Astrocyte of the spinal cord (primary cell): ENCODE data around the gene MAEA.
A peak's percentile ranks its signal among the peaks of the same experiment; 100 is the strongest.

Source experiments
- DNase-seq: peaks from one replicate; pipeline ENCODE4 v3.0.0; 2011; ENCODE audit warnings: low read depth, low spot score
- H3K4me3 ChIP-seq: 2 replicates; pipeline ENCODE4 v1.5.1; 2011; ENCODE audit warnings: low read depth, mild to moderate bottlenecking, low read length, moderate library complexity
- in situ Hi-C: cut with HindIII; loops from 2 replicates; pipeline ENCODE4 v1.10.0; 2017; ENCODE audit warnings: low sequenced_read_pairs
- TF ChIP-seq, protein P1 (sequence below): IDR thresholded peaks from 2 replicates; pipeline ENCODE4 v1.5.1; 2012; ENCODE audit warnings: low read depth, mild to moderate bottlenecking, low read length, inconsistent platforms

Gene MAEA

DNA sequence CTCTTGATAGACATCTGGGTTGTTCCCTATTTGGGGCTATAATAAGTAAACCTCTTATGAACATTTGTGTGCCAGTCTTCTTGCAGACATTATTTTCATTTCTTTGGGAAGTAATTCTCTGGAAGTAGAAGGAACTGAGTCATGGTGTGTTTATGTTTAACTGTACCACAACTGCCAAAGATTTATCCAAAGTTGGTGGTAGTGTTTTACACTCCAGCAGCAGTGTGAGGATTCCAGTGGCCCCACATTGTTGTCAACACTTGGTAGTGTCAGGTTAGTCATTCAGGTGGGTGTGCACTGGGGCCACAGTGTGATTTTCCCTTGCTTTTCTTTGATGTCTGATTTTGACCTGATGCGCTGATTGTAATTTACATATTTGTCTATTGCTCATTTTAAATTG is 52.3 kb downstream of the MAEA start:
- no peak overlapping the region for H3K4me3 ChIP-seq
- TF ChIP-seq, protein P1, sequence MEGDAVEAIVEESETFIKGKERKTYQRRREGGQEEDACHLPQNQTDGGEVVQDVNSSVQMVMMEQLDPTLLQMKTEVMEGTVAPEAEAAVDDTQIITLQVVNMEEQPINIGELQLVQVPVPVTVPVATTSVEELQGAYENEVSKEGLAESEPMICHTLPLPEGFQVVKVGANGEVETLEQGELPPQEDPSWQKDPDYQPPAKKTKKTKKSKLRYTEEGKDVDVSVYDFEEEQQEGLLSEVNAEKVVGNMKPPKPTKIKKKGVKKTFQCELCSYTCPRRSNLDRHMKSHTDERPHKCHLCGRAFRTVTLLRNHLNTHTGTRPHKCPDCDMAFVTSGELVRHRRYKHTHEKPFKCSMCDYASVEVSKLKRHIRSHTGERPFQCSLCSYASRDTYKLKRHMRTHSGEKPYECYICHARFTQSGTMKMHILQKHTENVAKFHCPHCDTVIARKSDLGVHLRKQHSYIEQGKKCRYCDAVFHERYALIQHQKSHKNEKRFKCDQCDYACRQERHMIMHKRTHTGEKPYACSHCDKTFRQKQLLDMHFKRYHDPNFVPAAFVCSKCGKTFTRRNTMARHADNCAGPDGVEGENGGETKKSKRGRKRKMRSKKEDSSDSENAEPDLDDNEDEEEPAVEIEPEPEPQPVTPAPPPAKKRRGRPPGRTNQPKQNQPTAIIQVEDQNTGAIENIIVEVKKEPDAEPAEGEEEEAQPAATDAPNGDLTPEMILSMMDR: no peak
- in situ Hi-C loops: no loop called here
- DNase-seq: peak; percentile 14

DNA sequence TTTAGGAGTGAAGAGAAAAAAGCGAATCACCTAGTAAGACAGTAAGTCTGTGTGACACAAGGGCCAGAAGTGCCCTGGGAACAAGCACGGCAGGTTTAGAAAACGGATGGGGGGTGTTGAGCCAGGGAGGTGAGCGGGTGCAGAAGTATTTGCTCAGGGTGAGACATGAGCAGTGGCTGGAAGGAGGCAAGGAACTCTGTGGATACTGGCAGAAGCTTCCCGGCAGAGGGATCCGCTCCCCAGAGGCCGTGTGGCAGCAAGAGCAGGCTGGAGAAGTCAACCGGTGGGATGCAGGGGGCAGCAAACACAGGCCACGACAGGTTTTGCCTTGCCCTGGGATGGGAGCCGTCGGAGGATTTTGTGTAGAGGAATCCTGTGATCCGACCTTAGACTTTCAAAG is 55.0 kb downstream of the MAEA start:
- TF ChIP-seq, protein P1: no peak
- no peak overlapping the region for H3K4me3 ChIP-seq
- in situ Hi-C loops: no loop called here
- DNase-seq: no peak

DNA sequence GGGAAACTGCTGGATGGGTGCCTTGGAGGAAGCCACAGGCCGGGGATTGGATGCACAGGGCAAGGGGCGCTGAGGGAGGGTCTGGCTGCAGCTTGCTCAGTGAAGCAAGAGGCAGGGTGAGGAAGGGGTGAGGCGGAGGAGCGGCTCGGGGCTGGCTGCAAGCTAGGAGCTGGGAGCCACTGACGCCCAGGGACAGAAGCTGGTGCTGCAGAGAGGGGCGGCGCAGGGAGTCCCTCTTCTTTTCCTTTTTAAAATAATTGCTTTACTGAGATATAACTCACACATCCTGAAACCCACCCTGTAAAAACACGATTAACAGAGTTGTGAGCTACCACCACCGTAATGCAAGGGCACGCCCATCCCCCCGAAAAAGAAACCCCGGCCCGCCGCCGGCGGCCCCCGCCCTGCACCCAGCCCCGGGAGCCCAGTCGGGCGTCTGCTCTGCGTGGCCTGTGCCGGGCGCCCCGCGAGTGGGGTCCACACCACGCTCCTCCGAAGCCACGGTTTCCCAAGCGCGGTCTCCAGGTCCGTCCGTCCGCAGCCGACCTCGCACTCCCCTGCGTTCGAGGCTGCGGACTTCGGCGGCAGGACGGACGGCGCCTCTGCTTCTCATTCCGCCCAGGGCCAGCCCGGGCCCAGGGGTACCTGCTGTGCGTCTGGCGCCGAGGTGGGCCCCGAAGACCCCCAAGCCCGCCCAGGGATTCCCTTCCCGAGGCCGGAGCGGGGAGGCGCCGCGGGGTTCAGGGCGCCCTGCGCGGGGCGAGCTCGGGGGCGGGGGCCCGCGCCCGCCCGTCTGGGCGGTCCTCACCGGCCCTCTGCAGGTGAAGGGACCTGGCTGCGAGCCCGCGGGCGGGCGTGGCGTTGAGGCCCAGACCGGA is 56.5 kb downstream of the MAEA start:
- TF ChIP-seq, protein P1: peak; percentile 41
- DNase-seq: peak; percentile 43
- in situ Hi-C loops: no loop called here

DNA sequence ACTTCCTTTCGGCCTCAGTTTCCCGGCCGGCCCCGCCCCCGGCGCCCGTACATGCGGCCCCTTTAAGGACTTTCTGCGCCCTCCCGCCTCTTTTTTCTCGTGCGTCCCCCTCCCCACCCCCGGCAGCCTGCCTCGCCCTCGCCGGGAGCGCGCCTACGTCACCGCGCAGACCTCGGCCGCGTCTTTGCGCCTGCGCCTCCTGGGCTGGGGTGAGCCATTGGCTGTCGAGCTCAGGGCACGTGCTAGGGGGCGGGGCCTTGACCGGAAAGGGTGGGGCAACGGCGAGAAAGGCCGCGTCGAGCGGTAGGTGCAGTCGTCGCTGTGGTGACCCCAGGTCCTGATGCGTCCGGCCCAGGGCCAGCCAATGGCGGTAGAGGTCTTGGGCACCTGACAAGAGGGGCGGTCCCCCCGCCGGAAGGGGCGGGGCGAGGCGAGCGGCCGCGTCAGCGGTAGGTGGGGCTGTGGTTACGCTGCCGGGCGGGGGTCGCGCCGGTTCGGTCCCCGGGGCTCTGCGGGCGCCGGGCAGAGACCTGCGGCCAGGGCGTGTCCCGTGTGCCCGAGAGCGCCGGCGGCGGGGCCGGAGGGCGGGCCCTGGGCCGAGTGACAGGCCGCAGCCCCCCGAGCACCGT is 57.2 kb downstream of the MAEA start, which contains the start of gene UVSSA:
Gene UVSSA (plus strand): TSS at position 428 of the 629 bp plus-strand sequence. CDS start 884 bp downstream, outside the sequence.
- H3K4me3 ChIP-seq: peak within 1 kb of the TSS; percentile 69
- in situ Hi-C loops: no loop called here
- TF ChIP-seq, protein P1: no peak
- DNase-seq: peak; percentile 100

More for the DNA sequence above, 56.5 kb downstream of the MAEA start:
- H3K4me3 ChIP-seq: peak overlapping the region; percentile 69

DNA sequence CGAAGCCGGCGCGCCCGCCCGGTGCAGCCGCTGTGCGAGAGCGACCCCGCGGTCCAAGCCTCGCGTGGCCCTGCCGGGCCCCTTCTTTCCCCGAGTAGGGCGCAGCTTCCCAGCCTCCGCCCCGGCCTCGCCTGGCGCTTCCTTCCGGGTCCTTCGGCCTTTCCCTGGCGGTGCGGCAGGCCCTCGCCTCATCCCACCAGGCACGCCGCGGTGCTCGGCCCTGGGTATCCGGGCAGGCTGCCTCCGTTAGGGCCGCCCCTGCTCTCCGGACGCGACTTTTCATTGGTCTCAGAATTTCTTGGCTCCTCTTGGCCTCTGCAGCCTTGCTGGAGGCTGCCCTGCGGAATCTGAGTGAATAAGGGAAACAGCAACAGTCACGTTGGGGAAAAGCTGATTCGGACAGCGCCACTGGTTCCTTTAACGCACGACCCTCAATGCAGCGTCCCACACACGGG is 57.7 kb downstream of the MAEA start:
- TF ChIP-seq, protein P1: no peak
- H3K4me3 ChIP-seq: peak overlapping the region; percentile 52
- in situ Hi-C loops: no loop called here
- DNase-seq: peak; percentile 84

DNA sequence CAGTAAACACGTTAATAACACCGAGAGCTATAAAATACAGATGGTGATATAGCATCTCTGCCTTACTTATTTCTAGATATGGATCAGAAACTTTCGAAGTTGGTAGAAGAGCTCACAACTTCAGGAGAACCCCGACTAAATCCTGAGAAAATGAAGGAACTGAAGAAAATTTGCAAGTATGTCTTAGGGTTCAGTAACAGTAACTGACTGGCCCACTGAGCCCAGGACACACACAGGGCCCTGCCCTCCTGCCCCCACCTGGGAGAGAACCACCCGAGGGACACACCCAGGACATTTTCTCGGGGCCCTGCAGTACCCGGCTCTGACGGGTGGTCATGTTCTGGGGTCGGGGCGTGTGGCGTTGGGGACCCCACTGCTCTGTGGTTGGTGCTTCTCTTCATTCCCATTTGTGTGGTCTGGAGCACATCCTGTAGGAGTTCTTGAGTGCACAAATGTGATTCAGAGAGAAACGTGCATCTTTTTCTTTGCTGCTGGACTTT is 58.4 kb downstream of the MAEA start:
- TF ChIP-seq, protein P1: no peak
- no peak for DNase-seq
- in situ Hi-C loops: no loop called here
- peak overlapping the region; percentile 52 for H3K4me3 ChIP-seq
